ENCODE measurements around the gene OR4Q3.
"Not testable (repeated sequence)": the region's sequence is repeated elsewhere in the genome, so short reads cannot be mapped to it uniquely, and the experiment has no call there.

- not testable (repeated sequence) for TF ChIP-seq CTCF, POLR2A (IDR thresholded peaks at IDR 0.05)
Observed at GRCh38 chr14:19785848-19786247, 42.5 kb downstream of the OR4Q3 start.
